ENCODE measurements around the gene TRIAP1. TPM values are rescaled to one million over a fixed set of nuclear protein-coding genes. Genes with fewer than 3 reads are reported as not detected.

TRIAP1 gene
- total RNA-seq, 1 donor from 2014 or later, result 16.1 TPM

GRCh38 chr12:120439646-120440247 is 6.4 kb downstream of the TRIAP1 start:
- no peak for DNase-seq (ENCODE audit: missing footprints)
- intact Hi-C loops (cut with DNase I), result loop anchor here (2.0 kb wide), 1 partner anchor 89 kb away; the partner anchor contains the start of gene COQ5
- no peak for ATAC-seq

GRCh38 chr12:120438495-120439198 is 7.5 kb downstream of the TRIAP1 start:
- DNase-seq (ENCODE audit: missing footprints) (no peak), ATAC-seq (no peak)
- intact Hi-C loops (cut with DNase I), result loop anchor here (2.0 kb wide), 1 partner anchor 90 kb away; the partner anchor contains the start of gene COQ5

GRCh38 chr12:120437735-120438494 is 8.3 kb downstream of the TRIAP1 start, which contains the start of gene COX6A1:
Gene COX6A1, plus strand, starts transcription at chr12:120438113. Its CDS starts 14 bp downstream, at chr12:120438127.
- ATAC-seq, result peak; percentile 99
- intact Hi-C loops (cut with DNase I), result loop anchor here (2.0 kb wide), 1 partner anchor 91 kb away; the partner anchor contains the start of gene COQ5
- DNase-seq (ENCODE audit: missing footprints), result peak; percentile 96

GRCh38 chr12:120432772-120433525 is 13.2 kb downstream of the TRIAP1 start:
- intact Hi-C loops (cut with DNase I), result no loop called here
- no peak for DNase-seq (ENCODE audit: missing footprints)
- no peak for ATAC-seq

- DNase-seq (ENCODE audit: missing footprints) (no peak), ATAC-seq (no peak)
- intact Hi-C loops (cut with DNase I), result no loop called here
Measured at GRCh38 chr12:120429368-120429767, 16.8 kb downstream of the TRIAP1 start.

GRCh38 chr12:120428597-120429229 is 17.5 kb downstream of the TRIAP1 start:
- intact Hi-C loops (cut with DNase I), result no loop called here
- no peak for ATAC-seq
- no peak for DNase-seq (ENCODE audit: missing footprints)

- ATAC-seq, result no peak
- no peak for DNase-seq (ENCODE audit: missing footprints)
Measured at GRCh38 chr12:120425797-120426196, 20.4 kb downstream of the TRIAP1 start.

GRCh38 chr12:120422892-120423456 is 23.2 kb downstream of the TRIAP1 start:
- intact Hi-C loops (cut with DNase I), result no loop called here
- ATAC-seq, result no peak
- no peak for DNase-seq (ENCODE audit: missing footprints)

More at GRCh38 chr12:120425797-120426196, 20.4 kb downstream of the TRIAP1 start:
- intact Hi-C loops (cut with DNase I), result no loop called here

GRCh38 chr12:120421701-120422100 is 24.5 kb downstream of the TRIAP1 start:
- intact Hi-C loops (cut with DNase I), result no loop called here
- DNase-seq (ENCODE audit: missing footprints) (no peak), ATAC-seq (no peak)

- no peak for ATAC-seq
- DNase-seq (ENCODE audit: missing footprints), result no peak
- intact Hi-C loops (cut with DNase I), result no loop called here
Measured at GRCh38 chr12:120417917-120418580, 28.1 kb downstream of the TRIAP1 start.

- ATAC-seq (no peak), DNase-seq (ENCODE audit: missing footprints) (no peak)
- intact Hi-C loops (cut with DNase I), result no loop called here
Measured at GRCh38 chr12:120416490-120417216, 29.5 kb downstream of the TRIAP1 start.

- DNase-seq (ENCODE audit: missing footprints) (no peak), ATAC-seq (peak; percentile 28)
- intact Hi-C loops (cut with DNase I), result no loop called here
Measured at GRCh38 chr12:120413901-120414695, 32.1 kb downstream of the TRIAP1 start.

GRCh38 chr12:120412421-120412820 is 33.8 kb downstream of the TRIAP1 start:
- ATAC-seq (no peak), DNase-seq (ENCODE audit: missing footprints) (no peak)
- intact Hi-C loops (cut with DNase I), result no loop called here

- intact Hi-C loops (cut with DNase I), result no loop called here
- no peak for DNase-seq (ENCODE audit: missing footprints)
- no peak for ATAC-seq
Measured at GRCh38 chr12:120408771-120409170, 37.4 kb downstream of the TRIAP1 start.

GRCh38 chr12:120406553-120406952 is 39.6 kb downstream of the TRIAP1 start:
- ATAC-seq (no peak), DNase-seq (ENCODE audit: missing footprints) (no peak)
- intact Hi-C loops (cut with DNase I), result no loop called here

GRCh38 chr12:120406069-120406468 is 40.1 kb downstream of the TRIAP1 start:
- ATAC-seq (no peak), DNase-seq (ENCODE audit: missing footprints) (no peak)
- intact Hi-C loops (cut with DNase I), result no loop called here
